Calu3 (cell line): Measurements from ENCODE around the gene CIAO2B. TPM values are rescaled to one million over a fixed set of nuclear protein-coding genes. Genes with fewer than 3 reads are reported as not detected.
"Not testable (repeated sequence)": the region's sequence is repeated elsewhere in the genome, so short reads cannot be mapped to it uniquely, and the experiment has no call there.

Source experiments
- BruUV-seq: library from RNA; stranded (reverse); fragments of 400-500 nt; replicated peaks from 2 replicates; lab custom pipeline; 2021; lab: Mats Ljungman, UMichigan
- CTCF ChIA-PET: fragments of 300-600 bp; sonication (Branson Sonifier 250); formaldehyde crosslinking; loops from one replicate; lab custom pipeline; 2022; ENCODE audit warnings: antibody characterized with exemption; lab: Charles Lee
- DNase-seq: peaks from one replicate; pipeline ENCODE4 v3.0.0; 2022
- H3K27ac Mint-ChIP-seq: one replicate; pipeline ENCODE4 v1.8.0; 2022; ENCODE audit warnings: mixed read lengths; ENCODE audit not compliant: unreplicated experiment
- H3K27me3 Mint-ChIP-seq: one replicate; pipeline ENCODE4 v1.8.0; 2022; ENCODE audit warnings: mixed read lengths; ENCODE audit not compliant: unreplicated experiment
- H3K36me3 Mint-ChIP-seq: one replicate; pipeline ENCODE4 v1.8.0; 2022; ENCODE audit warnings: mild to moderate bottlenecking, moderate library complexity, mixed read lengths; ENCODE audit not compliant: insufficient read depth, unreplicated experiment
- H3K4me1 Mint-ChIP-seq: one replicate; pipeline ENCODE4 v1.8.0; 2022; ENCODE audit warnings: mild to moderate bottlenecking, low read depth, mixed read lengths; ENCODE audit not compliant: unreplicated experiment
- H3K4me3 Mint-ChIP-seq: one replicate; pipeline ENCODE4 v1.8.0; 2022; ENCODE audit warnings: mild to moderate bottlenecking, low read depth, moderate library complexity, mixed read lengths; ENCODE audit not compliant: unreplicated experiment
- H3K9me3 Mint-ChIP-seq: one replicate; pipeline ENCODE4 v1.8.0; 2022; ENCODE audit warnings: low read depth, mixed read lengths; ENCODE audit not compliant: unreplicated experiment
- CTCF ChIP-seq: fragments of 200-600 bp; IDR thresholded peaks from one replicate; pipeline ENCODE4 v1.8.0; 2022; ENCODE audit warnings: antibody characterized with exemption; ENCODE audit not compliant: unreplicated experiment
- intact Hi-C: fragments of 100-400 bp; cut with micrococcal nuclease; formaldehyde crosslinking; loops from one replicate; pipeline ENCODE4 v1.10.0; 2022; ENCODE audit not compliant: unreplicated experiment
- total RNA-seq: library from RNA; stranded (reverse); gene quantifications from 2 replicates; pipeline ENCODE4 v1.2.3, GENCODE V29; 2022

The CIAO2B gene
- total RNA-seq, 1 experiment from 2014 or later: 121 TPM

GRCh38 chr16:66898933-66899309 lies 35.3 kb downstream of the CIAO2B start:
- peaks cover 42% of the 10 kb centered on the region for H3K4me1 Mint-ChIP-seq
- no peak overlapping the region for H3K4me3 Mint-ChIP-seq
- CTCF ChIA-PET: interaction anchor here (0.9 kb wide), 1 partner anchor 11 kb away, joined by 6 read pairs; no protein-coding TSS in a partner anchor
- H3K9me3 Mint-ChIP-seq: no peaks in the 10 kb centered on the region
- no peak overlapping the region for H3K27ac Mint-ChIP-seq
- TF ChIP-seq CTCF: no peak
- no peak for DNase-seq
- H3K27me3 Mint-ChIP-seq: no peaks in the 10 kb centered on the region
- intact Hi-C loops: loop anchor here (5.0 kb wide), 1 partner anchor 48 kb away; no protein-coding TSS in a partner anchor
- H3K36me3 Mint-ChIP-seq: peaks cover 4% of the 10 kb centered on the region
- BruUV-seq: no TSS peak

GRCh38 chr16:66898207-66898606 lies 36.0 kb downstream of the CIAO2B start:
- intact Hi-C loops: loop anchor here (5.0 kb wide), 1 partner anchor 49 kb away; no protein-coding TSS in a partner anchor

GRCh38 chr16:66896682-66897081 lies 37.5 kb downstream of the CIAO2B start:
- intact Hi-C loops: loop anchor here (5.0 kb wide), 1 partner anchor 51 kb away; no protein-coding TSS in a partner anchor
- H3K9me3 Mint-ChIP-seq, DNase-seq, H3K4me3 Mint-ChIP-seq, H3K27ac Mint-ChIP-seq, H3K27me3 Mint-ChIP-seq, H3K36me3 Mint-ChIP-seq, BruUV-seq: not testable (repeated sequence)
- CTCF ChIA-PET: interaction anchor here (1.5 kb wide), 1 partner anchor 30 kb away, joined by 4 read pairs; no protein-coding TSS in a partner anchor
- peaks cover 42% of the 10 kb centered on the region for H3K4me1 Mint-ChIP-seq

More at GRCh38 chr16:66898207-66898606, 36.0 kb downstream of the CIAO2B start:
- Mint-ChIP-seq H3K27me3 (no peaks in the 10 kb centered on the region), H3K4me1 (peaks cover 42% of the 10 kb centered on the region), H3K36me3 (peaks cover 4% of the 10 kb centered on the region), H3K27ac (no peak overlapping the region), H3K9me3 (no peaks in the 10 kb centered on the region), H3K4me3 (no peak overlapping the region)
- DNase-seq: no peak
- TF ChIP-seq CTCF: no peak
- BruUV-seq: no TSS peak
- CTCF ChIA-PET: interaction anchor here (0.9 to 1.5 kb wide), 2 partner anchors 12 to 29 kb away, joined by 4 to 6 read pairs; no protein-coding TSS in a partner anchor

GRCh38 chr16:66895999-66896398 lies 38.2 kb downstream of the CIAO2B start:
- H3K27me3 Mint-ChIP-seq: no peaks in the 10 kb centered on the region
- no peak overlapping the region for H3K27ac Mint-ChIP-seq
- TF ChIP-seq CTCF: no peak
- no peak for DNase-seq
- intact Hi-C loops: loop anchor here (2.0 to 5.0 kb wide), 2 partner anchors 33 to 51 kb away; no protein-coding TSS in a partner anchor
- H3K36me3 Mint-ChIP-seq: peaks cover 4% of the 10 kb centered on the region
- BruUV-seq: no TSS peak
- CTCF ChIA-PET: interaction anchor here (0.6 to 2.0 kb wide), 6 partner anchors 14 to 141 kb away, joined by 4 to 23 read pairs (median 6); partner anchors contain the start of genes PDP2 and RRAD
- no peak overlapping the region for H3K4me3 Mint-ChIP-seq
- H3K4me1 Mint-ChIP-seq: peaks cover 42% of the 10 kb centered on the region
- H3K9me3 Mint-ChIP-seq: no peaks in the 10 kb centered on the region

GRCh38 chr16:66895689-66895979 lies 38.6 kb downstream of the CIAO2B start:
- peaks cover 4% of the 10 kb centered on the region for H3K36me3 Mint-ChIP-seq
- no peaks in the 10 kb centered on the region for H3K9me3 Mint-ChIP-seq
- intact Hi-C loops: loop anchor here (2.0 to 5.0 kb wide), 2 partner anchors 33 to 52 kb away; no protein-coding TSS in a partner anchor
- no peak for TF ChIP-seq CTCF
- peaks cover 38% of the 10 kb centered on the region for H3K4me1 Mint-ChIP-seq
- no peak for DNase-seq
- no peak overlapping the region for H3K4me3 Mint-ChIP-seq
- CTCF ChIA-PET: interaction anchor here (0.6 to 2.0 kb wide), 7 partner anchors 15 to 142 kb away, joined by 4 to 23 read pairs (median 5); partner anchors contain the start of genes PDP2 and RRAD
- BruUV-seq: no TSS peak
- H3K27ac Mint-ChIP-seq: no peak overlapping the region
- no peaks in the 10 kb centered on the region for H3K27me3 Mint-ChIP-seq
